Astrocyte (in vitro differentiated cells and primary cell): Measurements from ENCODE around the gene RIMBP2.

Experiments
- CTCF ChIP-seq: IDR thresholded peaks from 2 replicates; pipeline ENCODE4 v1.5.1; 2011; ENCODE audit warnings: low read depth, mild to moderate bottlenecking, inconsistent platforms, low read length, moderate library complexity; ENCODE audit not compliant: insufficient read depth
- EZH2 ChIP-seq: IDR thresholded peaks from 2 replicates; pipeline ENCODE4 v1.6.1; 2012; ENCODE audit warnings: mild to moderate bottlenecking, low read length, inconsistent platforms; ENCODE audit not compliant: insufficient read depth

DNA sequence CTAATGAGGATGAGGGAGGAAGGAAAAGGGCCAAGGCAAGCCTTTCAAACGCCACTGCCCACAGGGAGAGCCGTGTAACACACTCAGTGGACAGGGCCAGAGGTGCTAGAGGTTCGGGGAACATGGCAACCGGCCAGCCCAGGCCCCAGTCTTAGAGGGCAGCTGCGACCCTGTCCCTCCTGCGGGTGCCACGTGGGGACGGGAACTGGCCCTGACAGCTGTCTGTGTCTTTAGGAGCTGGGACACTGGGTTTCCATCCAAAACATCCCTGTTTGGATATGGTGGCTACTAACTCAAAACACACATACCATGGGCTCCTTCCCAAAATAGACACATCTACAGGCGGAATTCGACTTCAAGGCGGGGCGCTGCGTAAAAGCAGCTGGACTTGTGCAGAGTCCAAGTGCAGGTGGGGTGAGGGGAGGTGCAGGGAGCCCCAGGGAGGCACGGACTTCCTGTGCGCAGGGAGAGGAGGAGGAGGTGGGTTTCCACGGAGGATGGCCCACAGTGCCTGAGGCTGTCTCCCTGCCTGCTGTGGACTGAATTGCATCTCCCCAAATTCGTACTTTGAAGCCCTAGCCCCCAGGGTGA, 193.8 kb downstream of the RIMBP2 start:
- TF ChIP-seq CTCF (no peak), EZH2 (no peak)
